Prostate gland (tissue), 2 donors: Measurements from ENCODE around the gene SEPHS1.

Experiments used
- POLR2AphosphoS5 ChIP-seq: sonication (generic); formaldehyde crosslinking; IDR thresholded peaks from one replicate; pipeline ENCODE4 v1.6.1; 2017; ENCODE audit warnings: antibody characterized with exemption
- TF ChIP-seq, protein P1 (sequence below), 4 experiments: fragments of 200-600 bp in 2 of 4; fragments of 450-650 bp in 2 of 4; sonication (generic) in 2 of 4; IDR thresholded peaks; 1 replicate in 3 of 4; 2 replicates in 1 of 4; pipeline ENCODE4 v1.5.1; 2016 to 2019; ENCODE audit warnings: antibody characterized with exemption in 4 of 4, mild to moderate bottlenecking in 2 of 4, moderate library complexity in 2 of 4

DNA sequence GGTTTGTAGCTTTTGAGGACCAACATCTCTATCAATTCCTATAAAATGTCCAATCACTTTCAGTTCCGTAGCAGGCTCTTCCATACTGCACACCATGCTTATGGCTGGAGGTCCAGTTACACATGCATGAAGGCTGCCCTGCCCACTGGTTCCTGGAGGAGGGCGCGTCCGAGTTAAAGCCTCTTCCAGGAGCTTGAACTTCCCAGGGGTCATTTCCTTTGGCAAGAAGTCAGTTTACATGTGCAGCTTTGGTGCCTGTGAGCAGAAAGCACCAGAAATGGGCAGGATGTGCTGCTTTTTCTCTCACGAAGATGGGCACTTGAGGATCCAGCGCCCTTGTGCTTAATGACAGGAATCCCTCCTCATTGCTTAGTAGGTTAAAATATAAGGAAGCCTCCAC, 30.6 kb downstream of the SEPHS1 start:
- TF ChIP-seq POLR2AphosphoS5 = no peak
- TF ChIP-seq, protein P1, sequence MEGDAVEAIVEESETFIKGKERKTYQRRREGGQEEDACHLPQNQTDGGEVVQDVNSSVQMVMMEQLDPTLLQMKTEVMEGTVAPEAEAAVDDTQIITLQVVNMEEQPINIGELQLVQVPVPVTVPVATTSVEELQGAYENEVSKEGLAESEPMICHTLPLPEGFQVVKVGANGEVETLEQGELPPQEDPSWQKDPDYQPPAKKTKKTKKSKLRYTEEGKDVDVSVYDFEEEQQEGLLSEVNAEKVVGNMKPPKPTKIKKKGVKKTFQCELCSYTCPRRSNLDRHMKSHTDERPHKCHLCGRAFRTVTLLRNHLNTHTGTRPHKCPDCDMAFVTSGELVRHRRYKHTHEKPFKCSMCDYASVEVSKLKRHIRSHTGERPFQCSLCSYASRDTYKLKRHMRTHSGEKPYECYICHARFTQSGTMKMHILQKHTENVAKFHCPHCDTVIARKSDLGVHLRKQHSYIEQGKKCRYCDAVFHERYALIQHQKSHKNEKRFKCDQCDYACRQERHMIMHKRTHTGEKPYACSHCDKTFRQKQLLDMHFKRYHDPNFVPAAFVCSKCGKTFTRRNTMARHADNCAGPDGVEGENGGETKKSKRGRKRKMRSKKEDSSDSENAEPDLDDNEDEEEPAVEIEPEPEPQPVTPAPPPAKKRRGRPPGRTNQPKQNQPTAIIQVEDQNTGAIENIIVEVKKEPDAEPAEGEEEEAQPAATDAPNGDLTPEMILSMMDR (IDR thresholded peaks at IDR 0.05) = no peak
